NCI-H1092 treated with DMSO at 0.1 percent for 48 hours (cell line): ENCODE results near the gene REC8.

ENCODE experiments used
- DNase-seq: peaks from one replicate; lab custom pipeline; 2025; lab: John Stamatoyannopoulos, UW

Gene REC8

GRCh38 chr14:24159777-24160498 lies 11.9 kb upstream of the REC8 start:
- DNase-seq, result no peak

- DNase-seq, result no peak
Observed at GRCh38 chr14:24160499-24160849, 11.4 kb upstream of the REC8 start.

- DNase-seq, result peak; percentile 89
Observed at GRCh38 chr14:24160850-24161804, 10.8 kb upstream of the REC8 start, which contains the start of gene IRF9. IRF9 (plus strand) TSS chr14:24161265; CDS start chr14:24162145, 880 bp downstream.

- DNase-seq, result no peak
Observed at GRCh38 chr14:24162093-24162492, 9.8 kb upstream of the REC8 start.

GRCh38 chr14:24164518-24164991 lies 7.3 kb upstream of the REC8 start:
- DNase-seq, result no peak

GRCh38 chr14:24165785-24166184 lies 6.1 kb upstream of the REC8 start:
- no peak for DNase-seq

GRCh38 chr14:24167469-24168114 lies 4.3 kb upstream of the REC8 start:
- DNase-seq, result no peak

- no peak for DNase-seq
Observed at GRCh38 chr14:24172261-24172860, 481 bp downstream of the REC8 start.

GRCh38 chr14:24172871-24173281 lies 996 bp downstream of the REC8 start:
- DNase-seq, result no peak

GRCh38 chr14:24176599-24176998 lies 4.7 kb downstream of the REC8 start:
- no peak for DNase-seq

- DNase-seq, result no peak
Observed at GRCh38 chr14:24177041-24177825, 5.4 kb downstream of the REC8 start.

GRCh38 chr14:24177891-24178290 lies 6.0 kb downstream of the REC8 start:
- no peak for DNase-seq

- DNase-seq, result no peak
Observed at GRCh38 chr14:24178399-24179178, 6.7 kb downstream of the REC8 start.

GRCh38 chr14:24179294-24179960 lies 7.5 kb downstream of the REC8 start:
- no peak for DNase-seq

GRCh38 chr14:24179961-24180796 lies 8.3 kb downstream of the REC8 start:
- DNase-seq, result no peak

- DNase-seq, result no peak
Observed at GRCh38 chr14:24181371-24182077, 9.6 kb downstream of the REC8 start.

- no peak for DNase-seq
Observed at GRCh38 chr14:24182110-24182882, 10.4 kb downstream of the REC8 start.
